ENCODE data around the gene PROX1.

- TF ChIP-seq CTCF (conservative IDR thresholded peaks at IDR 0.05) (no peak), EZH2 (IDR thresholded peaks at IDR 0.05; ENCODE audit: low read depth) (no peak)
Observed at GRCh38 chr1:214066190-214066589, 78.4 kb downstream of the PROX1 start.
